ENCODE results near the gene MYOG. TPM values are rescaled to one million over a fixed set of nuclear protein-coding genes. Genes with fewer than 3 reads are reported as not detected.

The MYOG gene
- total RNA-seq, 1 experiment from 2014 or later, result not detected

GRCh38 chr1:203127666-203128430, 42.0 kb upstream of the MYOG start, which contains the start of gene ADORA1:
Gene ADORA1, plus strand, starts transcription at chr1:203127726. Its CDS starts 1,116 bp downstream, at chr1:203128842.
- H2BK12ac ChIP-seq (ENCODE audit: insufficient read length, low read depth, low read length), result no peak within 1 kb of the TSS
- H3K23ac ChIP-seq (ENCODE audit: insufficient read length, low read depth, low read length), result no peak within 1 kb of the TSS
- no peak within 1 kb of the TSS for H4K91ac ChIP-seq (ENCODE audit: insufficient read length, low read depth, low read length)
- Mint-ChIP-seq H3K9me3 (no peaks in the 10 kb centered on the region; a peak in 1 of 5 replicates), H3K4me1 (peaks cover 22 to 43% of the 10 kb centered on the region in 2 experiments), H3K27ac (no peak within 1 kb of the TSS; a peak in 1 of 7 replicates), H3K27me3 (ENCODE audit: low read depth) (peaks cover 58% of the 10 kb centered on the region), H3K36me3 (ENCODE audit: insufficient read depth in 1 of 3, low read depth in 3 of 3) (no peaks in the 10 kb centered on the region), H3K4me3 (peak within 1 kb of the TSS; percentile 62 to 83)
- H2AFZ ChIP-seq (ENCODE audit: low read length), result no peak within 1 kb of the TSS
- no peak within 1 kb of the TSS for H3K18ac ChIP-seq (ENCODE audit: insufficient read length, low read depth, low read length)
- H3K56ac ChIP-seq (ENCODE audit: insufficient read length, low read depth, low read length), result no peak within 1 kb of the TSS
- H3K27ac ChIP-seq (ENCODE audit: insufficient read length, low read depth, low read length), result no peak within 1 kb of the TSS
- H3K79me1 ChIP-seq (ENCODE audit: insufficient read depth, low read depth, low read length, poor library complexity, severe bottlenecking), result no peaks in the 10 kb centered on the region
- H2BK120ac ChIP-seq (ENCODE audit: low read depth, low read length, poor library complexity, severe bottlenecking), result no peak within 1 kb of the TSS
- H3K9ac ChIP-seq (ENCODE audit: extremely low read depth, insufficient read length, low read length), result no peak within 1 kb of the TSS
- DNase-seq, result peak; percentile 80
- H4K20me1 ChIP-seq (ENCODE audit: control insufficient read depth, insufficient read depth, insufficient read length), result no peaks in the 10 kb centered on the region
- H3K23me2 ChIP-seq (ENCODE audit: insufficient read length, low read depth, low read length, poor library complexity, severe bottlenecking), result peaks cover 7% of the 10 kb centered on the region
- no peak within 1 kb of the TSS for H3T11ph ChIP-seq (ENCODE audit: low read length)
- WGBS (ENCODE audit: extremely low coverage, insufficient read length, low lambda C conversion rate), result no CpG with 5 or more reads among the region's 51 CpGs
- no peak within 1 kb of the TSS for H4K8ac ChIP-seq (replicated peaks; ENCODE audit: insufficient read length, low read depth, low read length)
- H2BK15ac ChIP-seq (ENCODE audit: low read depth, low read length), result no peak within 1 kb of the TSS
- H3K4me1 ChIP-seq (ENCODE audit: insufficient read depth, low read length), result peaks cover 2% of the 10 kb centered on the region; the same call in 1 of the 2 replicates
- H3K27me3 ChIP-seq (ENCODE audit: insufficient read depth, low read length), result no peaks in the 10 kb centered on the region; the same call in 1 of the 2 replicates
- no peaks in the 10 kb centered on the region for H3K9me3 ChIP-seq (ENCODE audit: control insufficient read depth, low read depth, low read length)
- no peak within 1 kb of the TSS for H4K5ac ChIP-seq (ENCODE audit: insufficient read length, low read depth, low read length)
- H2AK5ac ChIP-seq (ENCODE audit: insufficient read length, low read length), result no peak within 1 kb of the TSS
- no peak within 1 kb of the TSS for H2BK20ac ChIP-seq (ENCODE audit: low read depth, low read length, poor library complexity, severe bottlenecking)
- no peak within 1 kb of the TSS for H2BK5ac ChIP-seq (ENCODE audit: insufficient read length, low read length)
- H3K14ac ChIP-seq (ENCODE audit: insufficient read depth, low read length), result no peak within 1 kb of the TSS
- H3K79me2 ChIP-seq (ENCODE audit: insufficient read depth, low read length), result no peaks in the 10 kb centered on the region
- H3K4ac ChIP-seq (ENCODE audit: low read depth, low read length), result no peak within 1 kb of the TSS
- peak within 1 kb of the TSS; percentile 60 for H3K4me2 ChIP-seq (ENCODE audit: insufficient read depth, insufficient read length, low read length)
- TF ChIP-seq CTCF (conservative IDR thresholded peaks at IDR 0.05), result peak; percentile 32; the same call in 2 of the 3 replicates
